HL-60 (cell line): ENCODE measurements around the gene MACF1.
"Not testable (repeated sequence)": the region's sequence is repeated elsewhere in the genome, so short reads cannot be mapped to it uniquely, and the experiment has no call there.

Experiments
- DNase-seq, 2 experiments: peaks; one replicate each; pipeline ENCODE4 v3.0.0-alpha.2; 2010 to 2020; ENCODE audit warnings: low read depth in 1 of 2, low spot score in 1 of 2
- H3K27ac ChIP-seq: fragments of 250-450 bp; sonication (Bioruptor Pico); replicated peaks from 2 replicates; pipeline ENCODE4 v1.5.1; 2020; ENCODE audit warnings: mild to moderate bottlenecking, moderate library complexity
- H3K27me3 ChIP-seq: fragments of 250-450 bp; sonication (Bioruptor Pico); 2 replicates; pipeline ENCODE4 v1.5.1; 2021; ENCODE audit warnings: mild to moderate bottlenecking, moderate library complexity; ENCODE audit not compliant: insufficient read depth, poor library complexity, severe bottlenecking
- H3K4me3 ChIP-seq: replicated peaks from 2 replicates; pipeline ENCODE4 v1.5.1; 2011; ENCODE audit warnings: mild to moderate bottlenecking, control low read depth, low read length; ENCODE audit not compliant: insufficient read depth
- GABPA ChIP-seq: IDR thresholded peaks from 2 replicates; pipeline ENCODE4 v1.6.1; 2012; ENCODE audit warnings: low read depth
- POLR2AphosphoS5 ChIP-seq: IDR thresholded peaks from 2 replicates; pipeline ENCODE4 v1.6.1; 2012; ENCODE audit warnings: low read depth
- SPI1 ChIP-seq: IDR thresholded peaks from 2 replicates; pipeline ENCODE4 v1.6.1; 2012; ENCODE audit warnings: low read depth, mild to moderate bottlenecking, borderline replicate concordance
- TF ChIP-seq, protein P1 (sequence below): IDR thresholded peaks from 2 replicates; pipeline ENCODE4 v1.6.1; 2012; ENCODE audit warnings: low read depth; ENCODE audit not compliant: insufficient replicate concordance
- TF ChIP-seq, protein P2 (sequence below): IDR thresholded peaks from one replicate; pipeline ENCODE4 v1.5.1; 2011; ENCODE audit warnings: low read length, control low read depth, inconsistent platforms; ENCODE audit not compliant: insufficient read depth

The MACF1 gene

DNA sequence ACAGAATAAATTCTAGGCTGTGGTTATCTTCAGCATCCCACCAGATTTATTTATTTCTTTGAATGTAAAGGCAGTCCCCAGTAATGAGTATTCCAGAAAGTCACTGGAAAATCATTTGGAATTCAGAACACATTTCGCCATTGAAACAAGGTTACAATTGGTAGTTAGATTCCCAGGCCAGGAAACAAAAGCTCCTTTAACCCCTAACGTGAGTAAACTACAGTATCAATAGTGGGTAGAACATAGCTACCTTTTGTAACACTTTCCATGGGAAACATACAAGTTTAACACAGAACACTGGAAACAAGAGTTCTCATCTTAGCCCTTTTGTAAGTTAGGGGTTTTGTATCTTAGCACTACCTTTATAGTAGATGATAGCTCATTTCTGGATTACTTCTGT, 233.5 kb downstream of the MACF1 start:
- no peak for TF ChIP-seq SPI1
- no peak for TF ChIP-seq GABPA
- TF ChIP-seq, protein P1, sequence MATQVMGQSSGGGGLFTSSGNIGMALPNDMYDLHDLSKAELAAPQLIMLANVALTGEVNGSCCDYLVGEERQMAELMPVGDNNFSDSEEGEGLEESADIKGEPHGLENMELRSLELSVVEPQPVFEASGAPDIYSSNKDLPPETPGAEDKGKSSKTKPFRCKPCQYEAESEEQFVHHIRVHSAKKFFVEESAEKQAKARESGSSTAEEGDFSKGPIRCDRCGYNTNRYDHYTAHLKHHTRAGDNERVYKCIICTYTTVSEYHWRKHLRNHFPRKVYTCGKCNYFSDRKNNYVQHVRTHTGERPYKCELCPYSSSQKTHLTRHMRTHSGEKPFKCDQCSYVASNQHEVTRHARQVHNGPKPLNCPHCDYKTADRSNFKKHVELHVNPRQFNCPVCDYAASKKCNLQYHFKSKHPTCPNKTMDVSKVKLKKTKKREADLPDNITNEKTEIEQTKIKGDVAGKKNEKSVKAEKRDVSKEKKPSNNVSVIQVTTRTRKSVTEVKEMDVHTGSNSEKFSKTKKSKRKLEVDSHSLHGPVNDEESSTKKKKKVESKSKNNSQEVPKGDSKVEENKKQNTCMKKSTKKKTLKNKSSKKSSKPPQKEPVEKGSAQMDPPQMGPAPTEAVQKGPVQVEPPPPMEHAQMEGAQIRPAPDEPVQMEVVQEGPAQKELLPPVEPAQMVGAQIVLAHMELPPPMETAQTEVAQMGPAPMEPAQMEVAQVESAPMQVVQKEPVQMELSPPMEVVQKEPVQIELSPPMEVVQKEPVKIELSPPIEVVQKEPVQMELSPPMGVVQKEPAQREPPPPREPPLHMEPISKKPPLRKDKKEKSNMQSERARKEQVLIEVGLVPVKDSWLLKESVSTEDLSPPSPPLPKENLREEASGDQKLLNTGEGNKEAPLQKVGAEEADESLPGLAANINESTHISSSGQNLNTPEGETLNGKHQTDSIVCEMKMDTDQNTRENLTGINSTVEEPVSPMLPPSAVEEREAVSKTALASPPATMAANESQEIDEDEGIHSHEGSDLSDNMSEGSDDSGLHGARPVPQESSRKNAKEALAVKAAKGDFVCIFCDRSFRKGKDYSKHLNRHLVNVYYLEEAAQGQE, result no peak
- TF ChIP-seq, protein P2, sequence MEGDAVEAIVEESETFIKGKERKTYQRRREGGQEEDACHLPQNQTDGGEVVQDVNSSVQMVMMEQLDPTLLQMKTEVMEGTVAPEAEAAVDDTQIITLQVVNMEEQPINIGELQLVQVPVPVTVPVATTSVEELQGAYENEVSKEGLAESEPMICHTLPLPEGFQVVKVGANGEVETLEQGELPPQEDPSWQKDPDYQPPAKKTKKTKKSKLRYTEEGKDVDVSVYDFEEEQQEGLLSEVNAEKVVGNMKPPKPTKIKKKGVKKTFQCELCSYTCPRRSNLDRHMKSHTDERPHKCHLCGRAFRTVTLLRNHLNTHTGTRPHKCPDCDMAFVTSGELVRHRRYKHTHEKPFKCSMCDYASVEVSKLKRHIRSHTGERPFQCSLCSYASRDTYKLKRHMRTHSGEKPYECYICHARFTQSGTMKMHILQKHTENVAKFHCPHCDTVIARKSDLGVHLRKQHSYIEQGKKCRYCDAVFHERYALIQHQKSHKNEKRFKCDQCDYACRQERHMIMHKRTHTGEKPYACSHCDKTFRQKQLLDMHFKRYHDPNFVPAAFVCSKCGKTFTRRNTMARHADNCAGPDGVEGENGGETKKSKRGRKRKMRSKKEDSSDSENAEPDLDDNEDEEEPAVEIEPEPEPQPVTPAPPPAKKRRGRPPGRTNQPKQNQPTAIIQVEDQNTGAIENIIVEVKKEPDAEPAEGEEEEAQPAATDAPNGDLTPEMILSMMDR, result no peak
- no peak for TF ChIP-seq POLR2AphosphoS5
- H3K27me3 ChIP-seq, result no peaks in the 10 kb centered on the region
- H3K4me3 ChIP-seq, result no peak overlapping the region

DNA sequence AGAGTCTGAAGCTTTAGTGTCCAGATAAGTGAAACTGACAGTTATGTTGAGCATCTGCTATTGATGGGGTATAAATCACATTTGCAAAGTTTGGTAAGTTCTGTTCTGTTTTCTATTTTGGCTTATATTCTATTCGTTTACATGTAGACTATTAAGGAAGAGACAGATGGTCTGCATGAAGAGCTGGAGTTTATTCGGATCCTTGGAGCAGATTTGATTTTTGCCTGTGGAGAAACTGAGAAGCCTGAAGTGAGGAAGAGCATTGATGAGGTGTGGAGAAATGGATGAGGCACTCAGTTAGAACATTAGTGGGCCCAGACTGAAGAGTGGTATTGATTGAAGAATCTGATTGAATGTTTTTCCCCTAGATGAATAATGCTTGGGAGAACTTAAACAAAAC, 236.4 kb downstream of the MACF1 start:
- Histone ChIP-seq H3K27ac (no peak overlapping the region), H3K4me3 (no peak overlapping the region), H3K27me3 (no peaks in the 10 kb centered on the region)
- no peak for DNase-seq
- TF ChIP-seq SPI1, result no peak

More for the DNA sequence above, 233.5 kb downstream of the MACF1 start:
- DNase-seq, result no peak
- no peak overlapping the region for H3K27ac ChIP-seq

DNA sequence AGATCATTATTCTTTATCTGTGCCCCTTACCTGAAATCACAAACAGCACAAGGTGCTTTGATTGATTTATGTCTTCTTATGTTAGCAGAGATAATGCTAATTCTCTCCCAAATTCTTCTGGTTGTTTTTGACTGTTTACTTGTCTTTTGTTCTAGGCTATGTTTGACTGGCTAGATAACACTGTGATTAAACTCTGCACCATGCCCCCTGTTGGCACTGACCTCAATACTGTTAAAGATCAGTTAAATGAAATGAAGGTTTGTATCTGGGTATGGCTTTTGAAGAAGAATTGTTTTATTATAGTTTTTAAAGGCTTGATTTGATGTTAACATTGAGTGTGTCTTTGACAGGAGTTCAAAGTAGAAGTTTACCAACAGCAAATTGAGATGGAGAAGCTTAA, 237.3 kb downstream of the MACF1 start:
- Histone ChIP-seq H3K4me3 (no peak overlapping the region), H3K27me3 (no peaks in the 10 kb centered on the region), H3K27ac (no peak overlapping the region)
- no peak for TF ChIP-seq GABPA
- no peak for TF ChIP-seq POLR2AphosphoS5
- TF ChIP-seq SPI1, result no peak
- TF ChIP-seq, protein P2, result no peak
- DNase-seq, result no peak

DNA sequence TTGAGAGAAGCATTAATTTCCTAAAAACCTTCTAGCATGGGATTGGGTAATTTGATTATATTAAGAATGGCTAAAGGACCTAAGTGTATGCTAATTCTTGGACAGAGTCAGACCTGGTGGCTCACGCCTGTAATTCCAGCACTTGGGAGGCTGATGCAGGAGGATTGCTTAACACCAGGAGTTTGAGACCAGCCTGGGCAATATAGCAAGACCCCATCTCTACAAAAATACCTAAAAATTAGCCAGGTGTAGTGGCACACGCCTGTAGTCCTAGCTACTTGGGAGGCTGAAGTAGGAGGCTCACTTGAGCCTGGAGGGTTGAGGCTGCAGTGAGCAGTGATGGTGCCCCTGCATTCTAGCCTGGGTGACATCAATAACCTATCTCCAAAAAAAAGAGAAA, 241.1 kb downstream of the MACF1 start:
- Histone ChIP-seq H3K27me3 (no peaks in the 10 kb centered on the region), H3K4me3 (no peak overlapping the region), H3K27ac (no peak overlapping the region)
- no peak for DNase-seq
- TF ChIP-seq, protein P1, result no peak

DNA sequence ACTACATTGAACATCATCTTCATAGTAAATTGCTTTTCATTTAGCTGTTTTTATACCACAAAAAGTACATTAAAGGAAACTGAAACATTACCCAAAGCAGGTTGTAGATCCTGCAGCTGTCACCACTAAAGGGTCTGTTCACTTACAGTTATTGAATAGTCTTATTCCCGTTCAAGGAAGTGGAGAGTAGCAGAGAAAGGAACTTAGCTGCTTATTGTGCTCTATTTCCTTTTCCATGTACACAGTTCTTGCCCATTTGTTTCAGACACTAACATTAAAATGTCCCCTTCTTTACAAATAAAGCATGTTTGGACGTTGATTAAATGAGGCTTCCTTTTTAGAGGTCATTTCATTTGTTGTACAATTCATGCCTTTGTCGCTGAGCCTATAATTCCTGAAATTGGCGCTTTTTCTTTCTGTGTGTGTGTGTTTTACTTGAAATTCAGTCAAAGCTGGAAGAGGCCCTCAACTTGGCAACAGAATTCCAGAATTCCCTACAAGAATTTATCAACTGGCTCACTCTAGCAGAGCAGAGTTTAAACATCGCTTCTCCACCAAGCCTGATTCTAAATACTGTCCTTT, 242.6 kb downstream of the MACF1 start:
- DNase-seq, result no peak
- H3K27me3 ChIP-seq, result no peaks in the 10 kb centered on the region
- TF ChIP-seq SPI1, result no peak
- TF ChIP-seq, protein P1, result no peak
- TF ChIP-seq GABPA, result no peak
- TF ChIP-seq POLR2AphosphoS5, result no peak
- TF ChIP-seq, protein P2, result no peak
- no peak overlapping the region for H3K4me3 ChIP-seq
- no peak overlapping the region for H3K27ac ChIP-seq

DNA sequence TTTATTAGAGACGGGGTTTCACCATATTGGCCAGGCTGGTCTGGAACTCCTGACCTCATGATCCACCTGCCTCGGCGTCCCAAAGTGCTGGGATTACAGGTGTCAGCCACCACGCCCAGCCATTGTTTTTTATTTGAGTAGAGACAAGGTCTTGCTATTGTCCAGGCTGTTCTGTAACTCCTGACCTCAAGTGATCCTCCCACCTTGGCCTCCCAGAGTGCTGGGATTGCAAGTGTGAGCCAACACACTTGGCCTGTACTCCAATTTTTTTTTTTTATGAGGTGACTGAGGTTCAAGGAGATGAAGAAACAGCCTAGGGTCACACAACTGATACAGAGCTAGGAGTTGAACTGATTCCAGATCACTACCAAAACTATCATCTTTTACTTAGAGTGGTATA, 245.5 kb downstream of the MACF1 start:
- not testable (repeated sequence) for DNase-seq, H3K27ac ChIP-seq, H3K27me3 ChIP-seq, H3K4me3 ChIP-seq
